ENCODE measurements around the gene SLAIN1.

DNA sequence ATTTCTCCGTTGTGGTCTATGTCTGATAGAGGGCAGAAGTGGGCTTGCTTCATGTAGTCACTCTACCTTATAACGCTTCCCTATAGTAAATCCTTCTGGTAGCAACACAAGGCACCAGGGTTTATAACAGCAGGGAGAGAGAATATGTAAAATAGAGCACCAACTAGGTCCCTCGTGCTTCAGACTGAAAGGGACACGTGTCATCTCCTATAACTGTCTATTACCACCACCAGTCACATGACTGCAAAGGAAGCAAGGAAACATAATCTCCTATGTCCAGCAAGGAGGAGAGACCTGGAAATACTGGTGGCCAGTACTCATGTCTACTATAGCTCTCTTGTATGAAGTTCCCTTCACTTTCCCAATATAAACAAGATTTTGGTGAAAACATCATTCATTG, 79.2 kb downstream of the SLAIN1 start:
- TF ChIP-seq, protein P1, sequence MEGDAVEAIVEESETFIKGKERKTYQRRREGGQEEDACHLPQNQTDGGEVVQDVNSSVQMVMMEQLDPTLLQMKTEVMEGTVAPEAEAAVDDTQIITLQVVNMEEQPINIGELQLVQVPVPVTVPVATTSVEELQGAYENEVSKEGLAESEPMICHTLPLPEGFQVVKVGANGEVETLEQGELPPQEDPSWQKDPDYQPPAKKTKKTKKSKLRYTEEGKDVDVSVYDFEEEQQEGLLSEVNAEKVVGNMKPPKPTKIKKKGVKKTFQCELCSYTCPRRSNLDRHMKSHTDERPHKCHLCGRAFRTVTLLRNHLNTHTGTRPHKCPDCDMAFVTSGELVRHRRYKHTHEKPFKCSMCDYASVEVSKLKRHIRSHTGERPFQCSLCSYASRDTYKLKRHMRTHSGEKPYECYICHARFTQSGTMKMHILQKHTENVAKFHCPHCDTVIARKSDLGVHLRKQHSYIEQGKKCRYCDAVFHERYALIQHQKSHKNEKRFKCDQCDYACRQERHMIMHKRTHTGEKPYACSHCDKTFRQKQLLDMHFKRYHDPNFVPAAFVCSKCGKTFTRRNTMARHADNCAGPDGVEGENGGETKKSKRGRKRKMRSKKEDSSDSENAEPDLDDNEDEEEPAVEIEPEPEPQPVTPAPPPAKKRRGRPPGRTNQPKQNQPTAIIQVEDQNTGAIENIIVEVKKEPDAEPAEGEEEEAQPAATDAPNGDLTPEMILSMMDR (IDR thresholded peaks at IDR 0.05), result no peak
- TF ChIP-seq EZH2 (IDR thresholded peaks at IDR 0.05; ENCODE audit: borderline replicate concordance, insufficient read depth, low read depth, low read length, poor library complexity, severe bottlenecking), result no peak
